HCEC 1CT (cell line): ENCODE results near the gene ODAPH.

Experiments
- DNase-seq: peaks from one replicate; pipeline ENCODE4 v3.0.0-alpha.2; 2017

Gene ODAPH

GRCh38 chr4:75545526-75545925, 10.3 kb upstream of the ODAPH start:
- no peak for DNase-seq

- no peak for DNase-seq
Measured at GRCh38 chr4:75547647-75548387, 8.0 kb upstream of the ODAPH start.

DNA sequence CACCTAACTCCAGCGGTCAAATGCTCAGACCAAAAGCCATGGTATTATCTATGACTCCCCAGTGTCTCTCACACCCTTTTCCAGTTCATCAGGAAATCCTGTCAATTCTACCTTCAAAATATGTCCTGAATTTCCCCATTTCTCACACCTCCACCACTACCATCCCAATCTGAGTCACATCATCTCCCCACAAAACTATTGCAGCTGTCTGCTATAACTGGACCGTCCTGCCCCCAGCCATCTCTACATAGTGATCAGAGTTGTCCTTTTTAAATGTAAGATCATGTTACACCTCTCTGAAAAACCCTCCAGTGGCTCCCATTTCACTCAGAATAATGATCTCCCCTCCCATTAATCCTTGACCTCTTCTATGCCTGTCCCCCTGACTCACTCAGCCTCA, 6.8 kb upstream of the ODAPH start:
- no peak for DNase-seq

- DNase-seq = no peak
Measured at GRCh38 chr4:75552452-75552851, 3.4 kb upstream of the ODAPH start.

DNA sequence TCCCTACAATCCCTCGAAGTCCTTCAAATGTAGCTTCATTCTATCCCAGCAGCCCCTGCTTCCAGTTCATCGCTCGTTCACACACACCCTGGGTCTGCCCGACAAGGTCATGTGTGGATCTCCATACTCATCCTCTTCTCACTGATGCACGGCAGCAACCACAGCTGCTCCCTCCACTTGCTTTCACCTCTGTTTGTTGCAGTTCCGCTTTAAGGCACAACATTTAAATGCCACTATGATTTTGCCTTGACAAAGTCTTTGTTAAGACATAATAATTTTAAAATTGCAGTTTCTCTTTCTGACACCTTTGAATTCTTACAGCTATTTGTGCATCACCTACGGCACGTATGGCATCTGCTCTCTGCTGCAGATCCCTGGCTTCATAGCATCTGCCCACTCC, 1.8 kb downstream of the ODAPH start:
- DNase-seq = no peak

DNA sequence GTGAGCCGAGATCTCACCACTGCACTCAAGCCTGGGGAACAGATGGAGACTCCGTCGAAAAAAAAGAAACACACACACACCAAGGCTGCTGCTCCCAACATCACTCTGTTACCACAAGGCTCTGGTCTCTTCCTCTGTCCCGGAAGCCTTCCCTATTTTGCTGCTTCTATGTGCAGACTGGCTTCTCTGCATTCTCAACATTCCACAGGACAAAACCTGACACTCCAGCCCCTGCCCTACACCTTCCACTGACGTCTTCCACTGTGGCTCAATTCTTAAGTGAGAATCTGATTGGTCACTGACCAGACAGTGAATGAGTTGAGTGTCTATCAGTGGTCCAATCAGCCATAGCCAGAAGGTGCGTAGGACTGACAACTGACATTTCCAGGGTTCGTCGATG, 5.9 kb downstream of the ODAPH start:
- no peak for DNase-seq

DNA sequence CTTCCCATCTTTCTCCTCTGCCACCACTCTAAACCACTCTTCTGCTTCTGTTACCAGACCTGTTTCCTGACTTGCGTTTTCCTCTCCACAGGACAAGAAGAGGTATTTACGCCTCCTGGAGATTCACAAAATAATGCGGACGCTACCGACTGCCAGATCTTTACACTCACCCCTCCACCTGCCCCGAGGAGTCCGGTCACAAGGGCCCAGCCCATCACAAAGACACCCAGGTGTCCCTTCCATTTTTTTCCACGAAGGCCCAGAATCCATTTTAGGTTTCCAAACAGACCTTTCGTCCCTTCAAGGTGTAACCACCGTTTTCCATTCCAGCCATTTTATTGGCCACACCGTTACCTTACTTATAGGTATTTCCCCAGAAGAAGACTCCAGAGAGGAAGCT, 8.2 kb downstream of the ODAPH start:
- no peak for DNase-seq

- no peak for DNase-seq
Measured at GRCh38 chr4:75565481-75565880, 9.6 kb downstream of the ODAPH start.

- DNase-seq = no peak
Measured at GRCh38 chr4:75566911-75567310, 11.0 kb downstream of the ODAPH start.

DNA sequence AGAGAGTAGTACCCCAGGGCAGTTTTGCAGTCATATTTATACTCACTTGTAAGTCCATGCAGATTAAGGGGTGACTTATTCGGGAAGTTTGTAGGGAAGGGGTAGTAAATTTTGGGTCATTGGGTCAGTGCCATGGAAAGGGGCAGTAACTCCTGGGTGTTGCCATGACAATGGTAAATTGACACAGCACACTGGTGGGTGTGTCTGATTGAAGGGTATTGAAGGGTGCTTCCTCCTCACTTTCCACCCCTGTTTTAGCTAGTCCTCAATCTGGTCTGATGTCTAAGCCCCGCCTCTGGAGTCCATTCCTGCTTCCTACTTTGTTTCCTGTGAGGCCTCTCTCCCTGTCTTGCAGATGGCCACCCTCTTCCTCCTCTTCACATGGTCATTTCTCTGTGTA, 11.9 kb downstream of the ODAPH start:
- no peak for DNase-seq

DNA sequence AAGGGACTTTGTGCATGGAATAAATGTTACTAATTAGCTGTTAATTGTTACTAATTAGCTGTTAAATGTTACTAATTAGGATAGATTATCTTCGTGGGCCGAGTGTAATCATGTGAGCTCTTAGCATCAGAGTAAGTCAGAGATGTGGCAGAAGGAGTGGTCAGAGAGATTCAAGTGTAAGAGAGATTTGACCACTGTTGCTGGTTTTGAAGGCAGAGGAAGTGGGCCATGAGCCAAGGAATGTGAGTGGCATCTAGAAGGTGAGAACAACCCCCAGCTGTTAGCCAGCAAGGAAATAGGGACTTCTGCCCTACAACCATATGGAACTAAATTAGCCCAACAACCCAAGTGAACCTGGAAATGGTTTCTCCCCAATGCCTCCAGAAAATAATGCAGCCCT, 28.2 kb downstream of the ODAPH start:
- no peak for DNase-seq

DNA sequence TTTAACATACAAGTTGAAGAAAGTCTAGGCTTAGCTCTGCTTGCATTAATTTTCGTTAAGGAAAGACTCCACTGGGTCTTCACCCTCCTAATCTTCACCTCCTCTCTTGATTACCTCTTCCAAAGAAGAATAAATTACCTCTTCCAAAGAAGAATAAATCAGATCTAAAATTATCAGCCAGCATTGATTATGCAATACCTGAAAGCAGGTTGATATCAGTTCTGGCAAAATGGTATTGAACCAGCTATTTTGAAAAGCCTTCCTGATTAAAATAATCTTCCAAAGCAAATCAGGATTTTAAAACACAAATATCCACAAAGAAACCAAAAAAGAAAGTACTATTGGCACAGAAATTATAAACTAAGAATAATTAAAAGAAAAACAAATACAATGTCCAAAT, 37.5 kb downstream of the ODAPH start:
- no peak for DNase-seq

- DNase-seq = no peak
Measured at GRCh38 chr4:75596061-75596460, 40.2 kb downstream of the ODAPH start.

DNA sequence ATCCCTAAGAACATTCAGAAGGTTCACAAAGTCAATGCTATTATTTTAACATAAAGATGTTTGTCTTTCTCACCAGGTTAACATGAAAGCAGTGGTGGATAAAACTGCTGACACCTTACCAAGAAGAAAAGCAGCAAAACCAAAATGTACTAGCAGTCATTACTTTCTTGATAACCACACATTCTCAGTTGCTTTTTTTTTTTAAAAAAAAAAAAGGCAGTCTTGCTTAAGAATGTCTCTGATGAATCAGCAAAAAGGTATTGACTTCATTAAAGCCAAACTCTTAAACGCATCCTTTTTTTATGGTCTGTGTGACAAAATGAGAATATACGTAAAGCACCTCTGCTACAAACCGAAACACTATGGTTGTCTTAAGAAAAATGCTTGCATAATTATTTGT, 42.5 kb downstream of the ODAPH start:
- peak; percentile 16 for DNase-seq

- DNase-seq = no peak
Measured at GRCh38 chr4:75599647-75600046, 43.8 kb downstream of the ODAPH start.

- no peak for DNase-seq
Measured at GRCh38 chr4:75605928-75606327, 50.1 kb downstream of the ODAPH start.

GRCh38 chr4:75612306-75612705, 56.4 kb downstream of the ODAPH start:
- no peak for DNase-seq
